OCI-LY1 (cell line): ENCODE measurements around the gene HEYL.

Experiments used
- CTCF ChIP-seq: fragments of 200-600 bp; sonication (generic), shearing (Covaris generic); IDR thresholded peaks from 2 replicates; pipeline ENCODE4 v1.5.1; 2017; ENCODE audit warnings: mild to moderate bottlenecking, antibody characterized with exemption, low read length, moderate library complexity, mixed read lengths
- EZH2 ChIP-seq: fragments of 200-600 bp; sonication (generic), shearing (Covaris generic); IDR thresholded peaks from 2 replicates; pipeline ENCODE4 v1.8.0; 2017; ENCODE audit warnings: borderline replicate concordance, mixed run types, mild to moderate bottlenecking, antibody characterized with exemption, low read length, moderate library complexity, mixed read lengths

- no peak for TF ChIP-seq CTCF
- no peak for TF ChIP-seq EZH2
Measured at GRCh38 chr1:39679821-39680220, 40.4 kb upstream of the HEYL start.
